Measurements from ENCODE around the gene TP63.

TP63 gene

GRCh38 chr3:189635339-189635738 is 4.2 kb downstream of the TP63 start:
- H3K9me3 ChIP-seq (ENCODE audit: control extremely low read depth in 1 of 5, control insufficient read depth in 4 of 5, insufficient read depth in 2 of 5, low read depth in 1 of 5, low read length in 4 of 5) = no peaks in the 10 kb centered on the region
- POLR2A ChIA-PET = no interaction called here
- H3K36me3 ChIP-seq (ENCODE audit: control insufficient read depth in 4 of 4, insufficient read depth in 4 of 4, low read length in 3 of 4) = no peaks in the 10 kb centered on the region
- 100% methylated on average over 1 of the region's 3 CpGs for WGBS (ENCODE audit: insufficient coverage)
- no peaks in the 10 kb centered on the region for H3K27me3 ChIP-seq (replicated peaks in 2 of 5; ENCODE audit: control insufficient read depth in 4 of 5, insufficient read depth in 5 of 5, low read length in 4 of 5)
- CTCF ChIA-PET = no interaction called here
- H3K4me3 ChIP-seq (ENCODE audit: control insufficient read depth in 1 of 7, extremely low read depth in 1 of 7, insufficient read depth in 4 of 7, low read depth in 2 of 7, low read length in 6 of 7) = no peak overlapping the region
- H3K4me1 ChIP-seq (ENCODE audit: control extremely low read depth in 1 of 4, control insufficient read depth in 4 of 4, insufficient read depth in 4 of 4, low read length in 3 of 4) = peaks cover 0 to 8% (median under 1%) of the 10 kb centered on the region in 4 experiments
- no peak for DNase-seq
- no peak overlapping the region for H3K27ac ChIP-seq (ENCODE audit: insufficient read depth in 1 of 2, low read depth in 1 of 2, low read length in 2 of 2, poor library complexity in 1 of 2, severe bottlenecking in 2 of 2)

GRCh38 chr3:189636048-189636447 is 4.9 kb downstream of the TP63 start:
- ChIA-PET POLR2A (no interaction called here), CTCF (no interaction called here)
- WGBS (ENCODE audit: insufficient coverage) = 95% methylated on average over 5 of the region's 5 CpGs
- Histone ChIP-seq H3K27me3 (replicated peaks in 2 of 5; ENCODE audit: control insufficient read depth in 4 of 5, insufficient read depth in 5 of 5, low read length in 4 of 5) (no peaks in the 10 kb centered on the region), H3K36me3 (ENCODE audit: control insufficient read depth in 4 of 4, insufficient read depth in 4 of 4, low read length in 3 of 4) (no peaks in the 10 kb centered on the region), H3K4me3 (ENCODE audit: control insufficient read depth in 1 of 7, extremely low read depth in 1 of 7, insufficient read depth in 4 of 7, low read depth in 2 of 7, low read length in 6 of 7) (no peak overlapping the region), H3K27ac (ENCODE audit: insufficient read depth in 1 of 2, low read depth in 1 of 2, low read length in 2 of 2, poor library complexity in 1 of 2, severe bottlenecking in 2 of 2) (no peak overlapping the region), H3K9me3 (ENCODE audit: control extremely low read depth in 1 of 5, control insufficient read depth in 4 of 5, insufficient read depth in 2 of 5, low read depth in 1 of 5, low read length in 4 of 5) (no peaks in the 10 kb centered on the region), H3K4me1 (ENCODE audit: control extremely low read depth in 1 of 4, control insufficient read depth in 4 of 4, insufficient read depth in 4 of 4, low read length in 3 of 4) (peaks cover 0 to under 1% (median 0%) of the 10 kb centered on the region in 4 experiments)
- no peak for DNase-seq

GRCh38 chr3:189637750-189638149 is 6.6 kb downstream of the TP63 start:
- 86% methylated on average over 4 of the region's 4 CpGs for WGBS (ENCODE audit: insufficient coverage)
- Histone ChIP-seq H3K27ac (ENCODE audit: insufficient read depth in 1 of 2, low read depth in 1 of 2, low read length in 2 of 2, poor library complexity in 1 of 2, severe bottlenecking in 2 of 2) (no peak overlapping the region), H3K4me3 (ENCODE audit: control insufficient read depth in 1 of 7, extremely low read depth in 1 of 7, insufficient read depth in 4 of 7, low read depth in 2 of 7, low read length in 6 of 7) (no peak overlapping the region), H3K9me3 (ENCODE audit: control extremely low read depth in 1 of 5, control insufficient read depth in 4 of 5, insufficient read depth in 2 of 5, low read depth in 1 of 5, low read length in 4 of 5) (no peaks in the 10 kb centered on the region), H3K27me3 (replicated peaks in 2 of 5; ENCODE audit: control insufficient read depth in 4 of 5, insufficient read depth in 5 of 5, low read length in 4 of 5) (no peaks in the 10 kb centered on the region), H3K4me1 (ENCODE audit: control extremely low read depth in 1 of 4, control insufficient read depth in 4 of 4, insufficient read depth in 4 of 4, low read length in 3 of 4) (no peaks in the 10 kb centered on the region), H3K36me3 (ENCODE audit: control insufficient read depth in 4 of 4, insufficient read depth in 4 of 4, low read length in 3 of 4) (no peaks in the 10 kb centered on the region)
- no peak for DNase-seq
- ChIA-PET CTCF (no interaction called here), POLR2A (no interaction called here)

GRCh38 chr3:189638276-189639031 is 7.3 kb downstream of the TP63 start:
- no peaks in the 10 kb centered on the region for H3K27me3 ChIP-seq (replicated peaks in 2 of 5; ENCODE audit: control insufficient read depth in 4 of 5, insufficient read depth in 5 of 5, low read length in 4 of 5)
- ChIA-PET POLR2A (no interaction called here), CTCF (no interaction called here)
- H3K36me3 ChIP-seq (ENCODE audit: control insufficient read depth in 4 of 4, insufficient read depth in 4 of 4, low read length in 3 of 4) = no peaks in the 10 kb centered on the region
- H3K9me3 ChIP-seq (ENCODE audit: control extremely low read depth in 1 of 5, control insufficient read depth in 4 of 5, insufficient read depth in 2 of 5, low read depth in 1 of 5, low read length in 4 of 5) = no peaks in the 10 kb centered on the region
- no peak for DNase-seq
- WGBS (ENCODE audit: insufficient coverage) = 78% methylated on average over 4 of the region's 4 CpGs
- H3K4me3 ChIP-seq (ENCODE audit: control insufficient read depth in 1 of 7, extremely low read depth in 1 of 7, insufficient read depth in 4 of 7, low read depth in 2 of 7, low read length in 6 of 7) = no peak overlapping the region
- H3K4me1 ChIP-seq (ENCODE audit: control extremely low read depth in 1 of 4, control insufficient read depth in 4 of 4, insufficient read depth in 4 of 4, low read length in 3 of 4) = no peaks in the 10 kb centered on the region
- no peak overlapping the region for H3K27ac ChIP-seq (ENCODE audit: insufficient read depth in 1 of 2, low read depth in 1 of 2, low read length in 2 of 2, poor library complexity in 1 of 2, severe bottlenecking in 2 of 2)

- Histone ChIP-seq H3K36me3 (ENCODE audit: control insufficient read depth in 4 of 4, insufficient read depth in 4 of 4, low read length in 3 of 4) (no peaks in the 10 kb centered on the region), H3K9me3 (ENCODE audit: control extremely low read depth in 1 of 5, control insufficient read depth in 4 of 5, insufficient read depth in 2 of 5, low read depth in 1 of 5, low read length in 4 of 5) (no peaks in the 10 kb centered on the region), H3K4me3 (ENCODE audit: control insufficient read depth in 1 of 7, extremely low read depth in 1 of 7, insufficient read depth in 4 of 7, low read depth in 2 of 7, low read length in 6 of 7) (no peak overlapping the region), H3K27ac (ENCODE audit: insufficient read depth in 1 of 2, low read depth in 1 of 2, low read length in 2 of 2, poor library complexity in 1 of 2, severe bottlenecking in 2 of 2) (no peak overlapping the region), H3K27me3 (replicated peaks in 2 of 5; ENCODE audit: control insufficient read depth in 4 of 5, insufficient read depth in 5 of 5, low read length in 4 of 5) (no peaks in the 10 kb centered on the region), H3K4me1 (ENCODE audit: control extremely low read depth in 1 of 4, control insufficient read depth in 4 of 4, insufficient read depth in 4 of 4, low read length in 3 of 4) (no peaks in the 10 kb centered on the region)
- CTCF ChIA-PET = no interaction called here
- DNase-seq = no peak
- POLR2A ChIA-PET = no interaction called here
Observed at GRCh38 chr3:189641776-189642175, 10.6 kb downstream of the TP63 start.

GRCh38 chr3:189646853-189647542 is 15.8 kb downstream of the TP63 start:
- H3K4me1 ChIP-seq (ENCODE audit: control extremely low read depth in 1 of 4, control insufficient read depth in 4 of 4, insufficient read depth in 4 of 4, low read length in 3 of 4) = no peaks in the 10 kb centered on the region
- H3K27ac ChIP-seq (ENCODE audit: insufficient read depth in 1 of 2, low read depth in 1 of 2, low read length in 2 of 2, poor library complexity in 1 of 2, severe bottlenecking in 2 of 2) = no peak overlapping the region
- POLR2A ChIA-PET = no interaction called here
- 100% methylated on average over 4 of the region's 8 CpGs for WGBS (ENCODE audit: insufficient coverage)
- CTCF ChIA-PET = no interaction called here
- H3K4me3 ChIP-seq (ENCODE audit: control insufficient read depth in 1 of 7, extremely low read depth in 1 of 7, insufficient read depth in 4 of 7, low read depth in 2 of 7, low read length in 6 of 7) = no peak overlapping the region
- DNase-seq = no peak
- no peaks in the 10 kb centered on the region for H3K9me3 ChIP-seq (ENCODE audit: control extremely low read depth in 1 of 5, control insufficient read depth in 4 of 5, insufficient read depth in 2 of 5, low read depth in 1 of 5, low read length in 4 of 5)
- no peaks in the 10 kb centered on the region for H3K36me3 ChIP-seq (ENCODE audit: control insufficient read depth in 4 of 4, insufficient read depth in 4 of 4, low read length in 3 of 4)
- H3K27me3 ChIP-seq (replicated peaks in 2 of 5; ENCODE audit: control insufficient read depth in 4 of 5, insufficient read depth in 5 of 5, low read length in 4 of 5) = no peaks in the 10 kb centered on the region

GRCh38 chr3:189652042-189652441 is 20.9 kb downstream of the TP63 start:
- no peak overlapping the region for H3K27ac ChIP-seq (ENCODE audit: insufficient read depth in 1 of 2, low read depth in 1 of 2, low read length in 2 of 2, poor library complexity in 1 of 2, severe bottlenecking in 2 of 2)
- DNase-seq = peak in 2 of 3 donors; percentile 13
- peaks cover 0 to 9% (median 0%) of the 10 kb centered on the region in 5 experiments for H3K9me3 ChIP-seq (ENCODE audit: control extremely low read depth in 1 of 5, control insufficient read depth in 4 of 5, insufficient read depth in 2 of 5, low read depth in 1 of 5, low read length in 4 of 5)
- no peaks in the 10 kb centered on the region for H3K27me3 ChIP-seq (replicated peaks in 2 of 5; ENCODE audit: control insufficient read depth in 4 of 5, insufficient read depth in 5 of 5, low read length in 4 of 5)
- ChIA-PET CTCF (interaction anchor here (1.0 kb wide), 1 partner anchor 380 kb away, joined by 3 read pairs; no protein-coding TSS in a partner anchor), POLR2A (no interaction called here)
- no peaks in the 10 kb centered on the region for H3K4me1 ChIP-seq (ENCODE audit: control extremely low read depth in 1 of 4, control insufficient read depth in 4 of 4, insufficient read depth in 4 of 4, low read length in 3 of 4)
- H3K4me3 ChIP-seq (ENCODE audit: control insufficient read depth in 1 of 7, extremely low read depth in 1 of 7, insufficient read depth in 4 of 7, low read depth in 2 of 7, low read length in 6 of 7) = no peak overlapping the region
- H3K36me3 ChIP-seq (ENCODE audit: control insufficient read depth in 4 of 4, insufficient read depth in 4 of 4, low read length in 3 of 4) = no peaks in the 10 kb centered on the region
- 69% methylated on average over 1 of the region's 1 CpG for WGBS (ENCODE audit: insufficient coverage)
